ENCODE measurements around the gene NT5C3A. TPM values are rescaled to one million over a fixed set of nuclear protein-coding genes. Genes with fewer than 3 reads are reported as not detected.
"Not testable (repeated sequence)": the region's sequence is repeated elsewhere in the genome, so short reads cannot be mapped to it uniquely, and the experiment has no call there.

NT5C3A gene
- total RNA-seq, 2 donors from 2014 or later = 17.5 to 22.1 TPM

DNA sequence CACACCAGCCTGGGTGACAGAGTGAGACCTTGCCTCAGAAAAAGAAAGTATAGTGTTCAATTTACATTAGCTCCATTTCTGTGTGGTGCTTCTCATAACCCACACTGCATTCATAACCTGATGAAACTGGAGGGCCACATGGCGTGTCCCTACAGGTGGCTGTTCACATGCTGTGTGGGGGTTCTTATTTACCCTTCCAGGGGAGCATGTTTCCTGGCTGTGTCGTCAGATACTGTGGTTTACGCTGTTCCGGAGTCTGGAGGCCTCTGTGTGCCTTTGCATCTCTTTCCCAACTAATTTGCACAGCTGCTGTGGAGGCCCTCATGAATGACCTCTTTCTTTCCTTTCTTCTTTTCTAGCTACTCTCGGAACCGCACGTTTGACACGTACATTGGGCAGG lies 74.4 kb downstream of the NT5C3A start:
- WGBS, 2 experiments (ENCODE audit: insufficient coverage in 1 of 2, insufficient read length in 1 of 2) = 92% methylated on average over 8 of the region's 8 CpGs; no CpG with 5 or more reads in 1 of the 2 experiments
- H3K27me3 ChIP-seq (ENCODE audit: control insufficient read depth, insufficient read depth, low read length, poor library complexity, severe bottlenecking); H3K4me3 Mint-ChIP-seq; H3K4me1 Mint-ChIP-seq; H3K4me1 ChIP-seq (ENCODE audit: control insufficient read depth, insufficient read depth, low read length); H3K27ac ChIP-seq (ENCODE audit: low read depth, low read length); H3K36me3 ChIP-seq (ENCODE audit: control insufficient read depth, insufficient read depth, low read length); DNase-seq; H3K27ac Mint-ChIP-seq; H3K4me3 ChIP-seq (ENCODE audit: low read length); H3K9ac ChIP-seq (ENCODE audit: extremely low read depth, low read length, poor library complexity, severe bottlenecking); H3K27me3 Mint-ChIP-seq (ENCODE audit: insufficient read depth); H3K9me3 ChIP-seq (ENCODE audit: control insufficient read depth, low read length); H3K9me3 Mint-ChIP-seq: not testable (repeated sequence)
- peaks cover 15% of the 10 kb centered on the region for H3K36me3 Mint-ChIP-seq (ENCODE audit: low read depth)

DNA sequence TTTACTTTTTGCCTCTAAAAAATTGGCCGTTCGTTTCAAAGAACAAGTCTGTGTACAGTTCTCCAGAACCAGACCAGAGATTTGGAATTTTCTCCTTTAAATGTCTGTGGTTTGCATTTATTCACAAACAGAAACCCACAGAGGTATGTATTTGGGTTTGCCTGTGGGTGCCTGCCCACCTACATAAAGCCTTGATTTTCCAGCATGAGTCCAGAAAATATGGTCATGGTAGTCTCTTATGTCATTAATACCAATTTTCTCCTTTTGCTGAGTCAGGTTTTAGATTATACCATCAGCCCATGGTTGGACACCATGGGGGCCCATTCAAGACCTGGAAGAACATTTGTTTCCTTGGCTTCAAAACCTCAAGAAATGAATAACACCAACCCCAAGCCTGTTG lies 82.7 kb downstream of the NT5C3A start:
- not testable (repeated sequence) for H3K4me3 Mint-ChIP-seq; H3K27me3 Mint-ChIP-seq (ENCODE audit: insufficient read depth); H3K27me3 ChIP-seq (ENCODE audit: control insufficient read depth, insufficient read depth, low read length, poor library complexity, severe bottlenecking); H3K9me3 ChIP-seq (ENCODE audit: control insufficient read depth, low read length); H3K4me1 Mint-ChIP-seq; H3K4me1 ChIP-seq (ENCODE audit: control insufficient read depth, insufficient read depth, low read length); H3K9ac ChIP-seq (ENCODE audit: extremely low read depth, low read length, poor library complexity, severe bottlenecking); H3K9me3 Mint-ChIP-seq; H3K27ac ChIP-seq (ENCODE audit: low read depth, low read length); H3K36me3 ChIP-seq (ENCODE audit: control insufficient read depth, insufficient read depth, low read length); H3K4me3 ChIP-seq (ENCODE audit: low read length); H3K27ac Mint-ChIP-seq; DNase-seq
- peaks cover 25% of the 10 kb centered on the region for H3K36me3 Mint-ChIP-seq (ENCODE audit: low read depth)
- no CpG with 5 or more reads among the region's 2 CpGs for WGBS, 2 experiments (ENCODE audit: insufficient coverage in 1 of 2, insufficient read length in 1 of 2)

DNA sequence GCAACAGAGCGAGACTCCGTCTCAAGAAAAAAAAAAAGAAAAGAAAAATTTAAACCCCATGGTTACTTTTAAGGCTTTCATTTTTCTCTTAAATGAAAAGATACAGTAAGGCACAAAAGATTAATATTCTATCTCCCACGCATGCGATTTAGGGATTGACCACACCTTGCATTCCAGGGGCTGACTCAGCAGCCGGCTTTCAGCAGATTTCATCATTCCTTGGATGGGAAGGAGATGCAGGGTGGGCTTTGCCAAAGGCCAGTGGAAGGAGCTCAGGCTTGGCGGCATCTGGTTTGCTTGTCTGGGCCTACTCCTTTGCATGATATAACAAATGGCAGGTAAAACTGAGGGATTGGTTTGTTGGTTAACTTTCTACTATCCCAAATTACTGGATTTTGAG lies 83.3 kb downstream of the NT5C3A start:
- WGBS, 2 experiments (ENCODE audit: insufficient coverage in 1 of 2, insufficient read length in 1 of 2) = 97 to 100% methylated on average over 2 to 6 of the region's 6 CpGs

DNA sequence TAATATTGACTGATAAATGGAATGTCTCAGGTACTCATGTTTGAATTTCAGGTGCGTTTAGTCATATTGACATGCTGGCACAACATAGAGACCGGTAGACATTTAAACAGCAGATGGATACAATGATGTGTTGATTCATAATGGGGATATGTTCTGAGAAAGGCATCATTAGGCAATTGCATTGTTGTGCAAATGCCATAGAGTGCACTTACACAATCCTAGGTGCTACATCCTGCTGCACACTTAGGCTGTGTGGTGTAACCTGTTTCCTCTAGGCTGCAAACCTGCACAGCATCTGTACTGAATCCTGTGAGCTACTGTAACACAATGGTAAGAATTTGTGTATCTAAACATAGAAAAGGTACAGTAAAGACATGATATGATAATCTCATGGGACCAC lies 85.4 kb downstream of the NT5C3A start:
- H3K27me3 Mint-ChIP-seq (ENCODE audit: insufficient read depth); H3K4me1 ChIP-seq (ENCODE audit: control insufficient read depth, insufficient read depth, low read length); H3K9ac ChIP-seq (ENCODE audit: extremely low read depth, low read length, poor library complexity, severe bottlenecking); H3K27ac Mint-ChIP-seq; H3K36me3 ChIP-seq (ENCODE audit: control insufficient read depth, insufficient read depth, low read length); H3K9me3 Mint-ChIP-seq; H3K4me1 Mint-ChIP-seq; H3K4me3 Mint-ChIP-seq; H3K4me3 ChIP-seq (ENCODE audit: low read length); H3K9me3 ChIP-seq (ENCODE audit: control insufficient read depth, low read length); H3K27ac ChIP-seq (ENCODE audit: low read depth, low read length); DNase-seq; H3K27me3 ChIP-seq (ENCODE audit: control insufficient read depth, insufficient read depth, low read length, poor library complexity, severe bottlenecking): not testable (repeated sequence)
- peaks cover 19% of the 10 kb centered on the region for H3K36me3 Mint-ChIP-seq (ENCODE audit: low read depth)
- WGBS, 2 experiments (ENCODE audit: insufficient coverage in 1 of 2, insufficient read length in 1 of 2) = 81 to 92% methylated on average over 2 of the region's 2 CpGs

More for the DNA sequence above, 83.3 kb downstream of the NT5C3A start:
- H3K4me3 ChIP-seq (ENCODE audit: low read length); H3K4me3 Mint-ChIP-seq; H3K9me3 Mint-ChIP-seq; H3K4me1 Mint-ChIP-seq; H3K27ac ChIP-seq (ENCODE audit: low read depth, low read length); H3K9me3 ChIP-seq (ENCODE audit: control insufficient read depth, low read length); H3K27me3 Mint-ChIP-seq (ENCODE audit: insufficient read depth); H3K27ac Mint-ChIP-seq; H3K4me1 ChIP-seq (ENCODE audit: control insufficient read depth, insufficient read depth, low read length); H3K27me3 ChIP-seq (ENCODE audit: control insufficient read depth, insufficient read depth, low read length, poor library complexity, severe bottlenecking); H3K9ac ChIP-seq (ENCODE audit: extremely low read depth, low read length, poor library complexity, severe bottlenecking); H3K36me3 ChIP-seq (ENCODE audit: control insufficient read depth, insufficient read depth, low read length): not testable (repeated sequence)
- peak; percentile 45 for DNase-seq
- H3K36me3 Mint-ChIP-seq (ENCODE audit: low read depth) = peaks cover 20% of the 10 kb centered on the region

DNA sequence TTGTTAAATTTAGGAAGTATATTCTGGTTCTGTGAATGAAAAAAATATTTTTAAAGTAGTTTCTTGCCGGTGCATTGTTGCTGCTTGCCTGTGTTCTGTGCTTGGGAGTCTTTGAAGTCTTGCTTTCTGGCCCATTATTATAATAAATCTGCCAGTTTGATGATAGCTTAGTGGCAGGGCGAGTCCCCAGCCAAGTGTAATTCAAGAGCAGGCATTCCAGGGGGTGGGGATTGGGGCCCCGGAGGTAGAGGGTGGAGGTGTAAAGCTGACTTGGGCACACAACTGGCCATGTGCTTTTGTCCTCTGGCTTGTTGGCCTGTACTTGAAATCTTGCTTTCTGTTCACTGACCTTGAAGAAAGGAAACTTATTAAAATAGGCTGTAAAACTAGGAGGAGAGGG lies 90.6 kb downstream of the NT5C3A start:
- not testable (repeated sequence) for DNase-seq; H3K4me1 ChIP-seq (ENCODE audit: control insufficient read depth, insufficient read depth, low read length); H3K4me1 Mint-ChIP-seq; H3K27me3 Mint-ChIP-seq (ENCODE audit: insufficient read depth); H3K9ac ChIP-seq (ENCODE audit: extremely low read depth, low read length, poor library complexity, severe bottlenecking); H3K27ac ChIP-seq (ENCODE audit: low read depth, low read length); H3K9me3 Mint-ChIP-seq; H3K36me3 ChIP-seq (ENCODE audit: control insufficient read depth, insufficient read depth, low read length); H3K4me3 ChIP-seq (ENCODE audit: low read length); H3K4me3 Mint-ChIP-seq; H3K27ac Mint-ChIP-seq; H3K9me3 ChIP-seq (ENCODE audit: control insufficient read depth, low read length); H3K27me3 ChIP-seq (ENCODE audit: control insufficient read depth, insufficient read depth, low read length, poor library complexity, severe bottlenecking); H3K36me3 Mint-ChIP-seq (ENCODE audit: low read depth)
- WGBS, 2 experiments (ENCODE audit: insufficient coverage in 1 of 2, insufficient read length in 1 of 2) = 83% methylated on average over 2 of the region's 3 CpGs; no CpG with 5 or more reads in 1 of the 2 experiments

DNA sequence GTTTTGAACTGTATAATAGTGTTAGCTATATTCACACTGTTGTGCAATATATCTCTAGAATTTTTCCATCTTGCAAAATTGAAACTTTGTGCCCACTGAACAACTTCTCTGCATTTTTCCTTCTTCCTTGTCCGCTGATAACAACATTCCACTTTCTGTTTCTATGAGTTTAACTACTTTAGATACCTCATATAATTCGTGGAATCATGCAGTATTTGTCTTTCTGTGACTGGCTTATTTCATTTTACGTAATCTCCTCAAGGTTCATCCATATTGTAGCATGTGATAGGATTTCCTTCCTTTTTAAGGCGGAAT lies 95.4 kb downstream of the NT5C3A start:
- not testable (repeated sequence) for H3K27me3 Mint-ChIP-seq (ENCODE audit: insufficient read depth); H3K4me1 Mint-ChIP-seq; H3K27me3 ChIP-seq (ENCODE audit: control insufficient read depth, insufficient read depth, low read length, poor library complexity, severe bottlenecking); H3K9ac ChIP-seq (ENCODE audit: extremely low read depth, low read length, poor library complexity, severe bottlenecking); H3K9me3 Mint-ChIP-seq; H3K9me3 ChIP-seq (ENCODE audit: control insufficient read depth, low read length); H3K36me3 Mint-ChIP-seq (ENCODE audit: low read depth); H3K27ac Mint-ChIP-seq; H3K4me3 Mint-ChIP-seq; H3K27ac ChIP-seq (ENCODE audit: low read depth, low read length); H3K4me1 ChIP-seq (ENCODE audit: control insufficient read depth, insufficient read depth, low read length); H3K36me3 ChIP-seq (ENCODE audit: control insufficient read depth, insufficient read depth, low read length); DNase-seq; H3K4me3 ChIP-seq (ENCODE audit: low read length)
- WGBS, 2 experiments (ENCODE audit: insufficient coverage in 1 of 2, insufficient read length in 1 of 2) = 88 to 100% methylated on average over 1 to 3 of the region's 4 CpGs

DNA sequence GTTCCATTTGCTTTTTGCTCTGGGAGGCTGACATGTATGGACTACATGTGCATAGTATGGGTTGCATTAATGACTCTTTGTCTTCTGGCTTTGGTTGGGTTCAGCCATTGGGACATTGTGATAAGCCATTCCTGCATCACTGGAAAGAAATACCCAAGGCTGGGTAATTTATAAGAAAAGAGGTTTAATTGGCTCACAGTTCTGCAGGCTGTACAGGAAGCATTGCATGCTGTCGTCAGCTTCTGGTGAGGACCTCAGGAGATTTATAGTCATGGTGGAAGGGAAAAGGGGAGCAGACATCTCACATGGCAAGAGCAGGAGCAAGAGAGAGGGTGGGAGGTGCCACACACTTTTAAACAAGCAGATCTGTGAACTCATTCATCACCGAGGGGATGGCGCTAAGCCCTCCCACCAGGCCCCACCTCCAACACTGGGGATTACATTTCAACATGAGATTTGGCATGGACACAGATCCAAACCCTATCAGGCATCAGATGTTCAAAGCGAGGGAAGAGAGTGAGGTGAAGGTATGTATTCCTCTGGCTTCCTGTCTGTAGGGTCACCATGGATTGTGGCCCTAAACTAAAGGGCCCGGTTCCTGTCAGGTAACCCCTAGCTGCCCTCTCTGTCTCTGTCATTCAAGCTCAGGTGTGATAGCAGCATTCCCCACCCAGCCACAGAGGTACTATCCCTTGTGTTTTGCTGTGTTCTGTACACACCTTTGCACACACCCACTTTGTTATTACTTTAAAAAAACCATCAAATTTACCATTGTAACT lies 95.9 kb downstream of the NT5C3A start:
- WGBS, 2 experiments (ENCODE audit: insufficient coverage in 1 of 2, insufficient read length in 1 of 2) = 83% methylated on average over 2 of the region's 5 CpGs; no CpG with 5 or more reads in 1 of the 2 experiments
- not testable (repeated sequence) for H3K27me3 ChIP-seq (ENCODE audit: control insufficient read depth, insufficient read depth, low read length, poor library complexity, severe bottlenecking); H3K27me3 Mint-ChIP-seq (ENCODE audit: insufficient read depth); H3K4me3 Mint-ChIP-seq; DNase-seq; H3K4me3 ChIP-seq (ENCODE audit: low read length); H3K36me3 ChIP-seq (ENCODE audit: control insufficient read depth, insufficient read depth, low read length); H3K9me3 ChIP-seq (ENCODE audit: control insufficient read depth, low read length); H3K27ac Mint-ChIP-seq; H3K9ac ChIP-seq (ENCODE audit: extremely low read depth, low read length, poor library complexity, severe bottlenecking); H3K27ac ChIP-seq (ENCODE audit: low read depth, low read length); H3K4me1 ChIP-seq (ENCODE audit: control insufficient read depth, insufficient read depth, low read length); H3K9me3 Mint-ChIP-seq; H3K36me3 Mint-ChIP-seq (ENCODE audit: low read depth); H3K4me1 Mint-ChIP-seq

All from endodermal cell (in vitro differentiated cells).